Astrocyte of the spinal cord (primary cell): ENCODE results near the gene GLRA2.

Experiments
- DNase-seq: peaks from one replicate; pipeline ENCODE4 v3.0.0; 2011; ENCODE audit warnings: low read depth, low spot score
- H3K4me3 ChIP-seq: 2 replicates; pipeline ENCODE4 v1.5.1; 2011; ENCODE audit warnings: low read depth, mild to moderate bottlenecking, low read length, moderate library complexity
- CTCF ChIP-seq: IDR thresholded peaks from 2 replicates; pipeline ENCODE4 v1.5.1; 2012; ENCODE audit warnings: low read depth, mild to moderate bottlenecking, low read length, inconsistent platforms
- in situ Hi-C: cut with HindIII; loops from 2 replicates; pipeline ENCODE4 v1.10.0; 2017; ENCODE audit warnings: low sequenced_read_pairs

The GLRA2 gene

GRCh38 chrX:14717949-14718348 lies 188.6 kb downstream of the GLRA2 start:
- in situ Hi-C loops, result no loop called here

GRCh38 chrX:14718403-14718802 lies 189.1 kb downstream of the GLRA2 start:
- TF ChIP-seq CTCF, result no peak
- no peak overlapping the region for H3K4me3 ChIP-seq
- in situ Hi-C loops, result no loop called here
- no peak for DNase-seq

More at GRCh38 chrX:14717949-14718348, 188.6 kb downstream of the GLRA2 start:
- no peak overlapping the region for H3K4me3 ChIP-seq
- no peak for TF ChIP-seq CTCF
- no peak for DNase-seq

GRCh38 chrX:14729058-14729457 lies 199.7 kb downstream of the GLRA2 start:
- TF ChIP-seq CTCF, result no peak
- in situ Hi-C loops, result no loop called here
- H3K4me3 ChIP-seq, result no peak overlapping the region
- no peak for DNase-seq

GRCh38 chrX:14738643-14739042 lies 209.3 kb downstream of the GLRA2 start:
- DNase-seq, result peak; percentile 11
- no peak for TF ChIP-seq CTCF
- in situ Hi-C loops, result no loop called here

GRCh38 chrX:14753441-14753840 lies 224.1 kb downstream of the GLRA2 start:
- in situ Hi-C loops, result no loop called here
- no peak overlapping the region for H3K4me3 ChIP-seq
- DNase-seq, result no peak
- TF ChIP-seq CTCF, result no peak

More at GRCh38 chrX:14738643-14739042, 209.3 kb downstream of the GLRA2 start:
- no peak overlapping the region for H3K4me3 ChIP-seq

- TF ChIP-seq CTCF, result no peak
- no peak for DNase-seq
- in situ Hi-C loops, result no loop called here
- no peak overlapping the region for H3K4me3 ChIP-seq
Observed at GRCh38 chrX:14758029-14758491, 228.7 kb downstream of the GLRA2 start.

- TF ChIP-seq CTCF, result no peak
- H3K4me3 ChIP-seq, result no peak overlapping the region
- DNase-seq, result no peak
- in situ Hi-C loops, result no loop called here
Observed at GRCh38 chrX:14775416-14775815, 246.1 kb downstream of the GLRA2 start.
